Mammary epithelial cell (primary cell): ENCODE data around the gene HPN.

Experiments used
- CTCF ChIP-seq, 2 donors: IDR thresholded peaks in 1 of 2; conservative IDR thresholded peaks in 1 of 2; 2 replicates each; pipeline ENCODE4 v1.5.1; 2011 to 2012; ENCODE audit warnings: inconsistent platforms in 2 of 2, low read length in 2 of 2, mild to moderate bottlenecking in 2 of 2, control low read depth in 1 of 2, low read depth in 1 of 2; ENCODE audit not compliant: insufficient read depth in 1 of 2; ENCODE audit errors: extremely low read depth in 1 of 2
- EZH2 ChIP-seq: IDR thresholded peaks from 2 replicates; pipeline ENCODE4 v1.6.1; 2012; ENCODE audit warnings: low read length, inconsistent platforms, borderline replicate concordance

DNA sequence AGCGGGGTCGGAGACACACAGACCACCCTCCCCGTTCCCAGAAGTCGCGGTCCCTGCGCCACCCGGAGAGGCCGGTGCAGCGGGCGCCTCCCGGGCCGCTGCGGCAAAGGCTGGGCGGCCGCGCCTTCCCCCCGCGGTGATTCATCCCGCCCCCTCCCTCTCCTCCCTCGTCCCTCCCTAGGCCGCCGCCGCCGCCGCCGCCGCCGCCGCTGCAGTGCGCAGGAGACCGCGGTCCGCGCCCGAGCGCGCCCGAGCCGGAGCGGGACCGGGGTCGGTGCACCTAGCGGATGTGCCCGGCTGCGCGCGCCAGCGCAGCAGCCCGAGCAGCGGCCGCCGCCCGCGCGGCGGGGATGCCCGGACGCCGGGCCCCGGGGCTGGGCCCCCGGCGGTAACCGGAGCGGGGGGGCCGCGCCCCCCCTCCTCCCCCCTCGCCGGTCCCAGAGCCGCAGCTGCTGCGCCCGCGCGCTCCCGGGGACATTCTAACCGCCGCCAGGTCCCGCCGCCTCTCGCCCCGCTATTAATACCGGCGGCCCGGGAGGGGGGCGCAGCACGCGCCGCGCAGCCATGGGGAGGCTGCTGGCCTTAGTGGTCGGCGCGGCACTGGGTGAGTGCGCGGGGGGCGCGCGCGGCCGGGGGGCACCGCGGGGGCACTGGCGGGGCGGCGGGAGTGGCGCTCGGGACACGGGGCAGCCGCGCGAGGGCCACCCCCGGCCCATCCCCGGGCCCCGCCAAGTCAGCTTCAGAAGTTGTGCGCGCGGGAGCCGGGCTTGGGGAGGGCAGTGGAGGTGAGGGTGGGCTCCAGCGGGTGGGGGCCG lies 11.1 kb upstream of the HPN start, which contains the start of gene SCN1B:
- no peak for TF ChIP-seq CTCF (conservative IDR thresholded peaks at IDR 0.05 in 1 of 2, IDR thresholded peaks at IDR 0.05 in 1 of 2; ENCODE audit: extremely low read depth in 1 of 2, insufficient read depth in 1 of 2, low read depth in 1 of 2, low read length in 2 of 2)
- no peak for TF ChIP-seq EZH2
